Neural cell (in vitro differentiated cells): Measurements from ENCODE around the gene ZNF41. TPM values are rescaled to one million over a fixed set of nuclear protein-coding genes. Genes with fewer than 3 reads are reported as not detected.

Experiments
- H2AFZ ChIP-seq: fragments of 200-600, 300-800 bp; sonication (generic), shearing (Covaris generic); 2 replicates; pipeline ENCODE4 v1.6.0; 2014; ENCODE audit warnings: low read depth, mild to moderate bottlenecking, antibody characterized with exemption, low read length, moderate library complexity
- H3F3A ChIP-seq: fragments of 200-600 bp; shearing (Covaris generic); 2 replicates; pipeline ENCODE4 v1.6.1; 2016; ENCODE audit warnings: mild to moderate bottlenecking, moderate library complexity, mixed read lengths, antibody characterized with exemption, low read length; ENCODE audit not compliant: insufficient read depth, poor library complexity, severe bottlenecking
- H3K27ac ChIP-seq: fragments of 200-600, 300-800 bp; sonication (generic), shearing (Covaris generic); 2 replicates; pipeline ENCODE4 v1.5.1; 2014; ENCODE audit warnings: mild to moderate bottlenecking, low read length, moderate library complexity
- H3K27me3 ChIP-seq: fragments of 300-800, 200-600 bp; sonication (generic), shearing (Covaris generic); 2 replicates; pipeline ENCODE4 v1.6.0; 2014; ENCODE audit warnings: mild to moderate bottlenecking, low read depth, low read length, moderate library complexity; ENCODE audit not compliant: insufficient read depth
- H3K36me3 ChIP-seq: fragments of 300-800, 200-600 bp; sonication (generic), shearing (Covaris generic); 2 replicates; pipeline ENCODE4 v1.5.1; 2014; ENCODE audit warnings: mild to moderate bottlenecking, antibody characterized with exemption, low read length, moderate library complexity; ENCODE audit not compliant: insufficient read depth
- H3K4me2 ChIP-seq: fragments of 300-800, 200-600 bp; sonication (generic), shearing (Covaris generic); 2 replicates; pipeline ENCODE4 v1.6.0; 2014; ENCODE audit warnings: mild to moderate bottlenecking, low read length
- H3K4me3 ChIP-seq: fragments of 300-800, 200-600 bp; sonication (generic), shearing (Covaris generic); 2 replicates; pipeline ENCODE4 v1.5.1; 2014; ENCODE audit warnings: mild to moderate bottlenecking, low read length, moderate library complexity
- H3K79me2 ChIP-seq: fragments of 200-600 bp; shearing (Covaris generic); replicated peaks from 2 replicates; pipeline ENCODE4 v1.6.0; 2014; ENCODE audit warnings: mild to moderate bottlenecking, low read length, moderate library complexity; ENCODE audit not compliant: insufficient read depth
- H3K9ac ChIP-seq: fragments of 300-800, 200-600 bp; sonication (generic), shearing (Covaris generic); 2 replicates; pipeline ENCODE4 v1.6.1; 2016; ENCODE audit warnings: mild to moderate bottlenecking, low read length, mixed read lengths
- H3K9me2 ChIP-seq: fragments of 200-600 bp; shearing (Covaris generic); 2 replicates; pipeline ENCODE4 v1.6.1; 2016; ENCODE audit warnings: mild to moderate bottlenecking, low read length, mixed read lengths; ENCODE audit not compliant: insufficient read depth
- H3K9me3 ChIP-seq: fragments of 200-600, 300-800 bp; sonication (generic), shearing (Covaris generic); 2 replicates; pipeline ENCODE4 v1.6.1; 2016; ENCODE audit warnings: mild to moderate bottlenecking, mixed run types, low read length, moderate library complexity, mixed read lengths
- H4K20me1 ChIP-seq: fragments of 200-600 bp; shearing (Covaris generic); 2 replicates; pipeline ENCODE4 v1.6.1; 2016; ENCODE audit warnings: mild to moderate bottlenecking, mixed run types; ENCODE audit not compliant: insufficient read depth
- CTCF ChIP-seq: fragments of 450-650 bp; IDR thresholded peaks from 2 replicates; pipeline ENCODE4 v1.5.1; 2014; ENCODE audit warnings: antibody characterized with exemption, mild to moderate bottlenecking, moderate library complexity; ENCODE audit not compliant: poor library complexity, severe bottlenecking
- EP300 ChIP-seq: fragments of 450-650 bp; conservative IDR thresholded peaks from 2 replicates; pipeline ENCODE4 v1.6.1; 2014; ENCODE audit warnings: antibody characterized with exemption, mild to moderate bottlenecking, moderate library complexity; ENCODE audit not compliant: poor library complexity, severe bottlenecking
- EZH2 ChIP-seq: fragments of 200-600, 300-800 bp; shearing (Covaris generic), sonication (generic); IDR thresholded peaks from 2 replicates; pipeline ENCODE4 v1.6.1; 2014; ENCODE audit warnings: antibody characterized with exemption, low read length, borderline replicate concordance, mild to moderate bottlenecking; ENCODE audit not compliant: insufficient read depth, poor library complexity, severe bottlenecking
- MXI1 ChIP-seq: fragments of 450-650 bp; conservative IDR thresholded peaks from 2 replicates; pipeline ENCODE4 v1.6.1; 2014; ENCODE audit warnings: antibody characterized with exemption, mild to moderate bottlenecking; ENCODE audit not compliant: poor library complexity, severe bottlenecking
- POLR2AphosphoS5 ChIP-seq: IDR thresholded peaks from 2 replicates; pipeline ENCODE4 v1.6.1; 2012
- RAD21 ChIP-seq: fragments of 450-650 bp; conservative IDR thresholded peaks from 2 replicates; pipeline ENCODE4 v1.6.1; 2014; ENCODE audit warnings: antibody characterized with exemption, mild to moderate bottlenecking, moderate library complexity
- SMC3 ChIP-seq: fragments of 450-650 bp; conservative IDR thresholded peaks from 2 replicates; pipeline ENCODE4 v1.6.1; 2014; ENCODE audit warnings: antibody characterized with exemption, mild to moderate bottlenecking, moderate library complexity; ENCODE audit not compliant: poor library complexity
- TAF1 ChIP-seq: IDR thresholded peaks from 2 replicates; pipeline ENCODE4 v1.6.1; 2012; ENCODE audit warnings: low read depth
- polyA plus RNA-seq: library from polyadenylated mRNA; depleted of rRNA; stranded (reverse); fragments of >200 nt; gene quantifications from 2 replicates; pipeline ENCODE4 v1.2.3, GENCODE V29; 2014
- TF ChIP-seq, protein P1 (sequence below): IDR thresholded peaks from 2 replicates; pipeline ENCODE4 v1.6.1; 2012; ENCODE audit warnings: borderline replicate concordance

The ZNF41 gene
- polyA plus RNA-seq, 1 donor from 2014 or later, result 7.9 TPM

- Histone ChIP-seq H3K4me3 (no peak overlapping the region), H3F3A (no peaks in the 10 kb centered on the region), H3K9me2 (no peaks in the 10 kb centered on the region), H3K27me3 (no peaks in the 10 kb centered on the region), H3K79me2 (no peaks in the 10 kb centered on the region), H3K27ac (no peak overlapping the region), H3K4me2 (no peak overlapping the region), H4K20me1 (no peaks in the 10 kb centered on the region), H2AFZ (no peak overlapping the region), H3K36me3 (no peaks in the 10 kb centered on the region), H3K9ac (no peak overlapping the region), H3K9me3 (no peaks in the 10 kb centered on the region)
- TF ChIP-seq RAD21, result no peak
- no peak for TF ChIP-seq CTCF
- TF ChIP-seq, protein P1, sequence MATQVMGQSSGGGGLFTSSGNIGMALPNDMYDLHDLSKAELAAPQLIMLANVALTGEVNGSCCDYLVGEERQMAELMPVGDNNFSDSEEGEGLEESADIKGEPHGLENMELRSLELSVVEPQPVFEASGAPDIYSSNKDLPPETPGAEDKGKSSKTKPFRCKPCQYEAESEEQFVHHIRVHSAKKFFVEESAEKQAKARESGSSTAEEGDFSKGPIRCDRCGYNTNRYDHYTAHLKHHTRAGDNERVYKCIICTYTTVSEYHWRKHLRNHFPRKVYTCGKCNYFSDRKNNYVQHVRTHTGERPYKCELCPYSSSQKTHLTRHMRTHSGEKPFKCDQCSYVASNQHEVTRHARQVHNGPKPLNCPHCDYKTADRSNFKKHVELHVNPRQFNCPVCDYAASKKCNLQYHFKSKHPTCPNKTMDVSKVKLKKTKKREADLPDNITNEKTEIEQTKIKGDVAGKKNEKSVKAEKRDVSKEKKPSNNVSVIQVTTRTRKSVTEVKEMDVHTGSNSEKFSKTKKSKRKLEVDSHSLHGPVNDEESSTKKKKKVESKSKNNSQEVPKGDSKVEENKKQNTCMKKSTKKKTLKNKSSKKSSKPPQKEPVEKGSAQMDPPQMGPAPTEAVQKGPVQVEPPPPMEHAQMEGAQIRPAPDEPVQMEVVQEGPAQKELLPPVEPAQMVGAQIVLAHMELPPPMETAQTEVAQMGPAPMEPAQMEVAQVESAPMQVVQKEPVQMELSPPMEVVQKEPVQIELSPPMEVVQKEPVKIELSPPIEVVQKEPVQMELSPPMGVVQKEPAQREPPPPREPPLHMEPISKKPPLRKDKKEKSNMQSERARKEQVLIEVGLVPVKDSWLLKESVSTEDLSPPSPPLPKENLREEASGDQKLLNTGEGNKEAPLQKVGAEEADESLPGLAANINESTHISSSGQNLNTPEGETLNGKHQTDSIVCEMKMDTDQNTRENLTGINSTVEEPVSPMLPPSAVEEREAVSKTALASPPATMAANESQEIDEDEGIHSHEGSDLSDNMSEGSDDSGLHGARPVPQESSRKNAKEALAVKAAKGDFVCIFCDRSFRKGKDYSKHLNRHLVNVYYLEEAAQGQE, result no peak
- no peak for TF ChIP-seq SMC3
- TF ChIP-seq TAF1, result no peak
- no peak for TF ChIP-seq MXI1
- no peak for TF ChIP-seq EZH2
- no peak for TF ChIP-seq POLR2AphosphoS5
- no peak for TF ChIP-seq EP300
Measured at GRCh38 chrX:47500554-47500953, 17.5 kb upstream of the ZNF41 start.

GRCh38 chrX:47499293-47499692 lies 16.3 kb upstream of the ZNF41 start:
- no peaks in the 10 kb centered on the region for H3K9me2 ChIP-seq
- no peaks in the 10 kb centered on the region for H3K27me3 ChIP-seq
- no peaks in the 10 kb centered on the region for H3K36me3 ChIP-seq
- H3K9me3 ChIP-seq, result no peaks in the 10 kb centered on the region
- no peaks in the 10 kb centered on the region for H3K79me2 ChIP-seq
- H4K20me1 ChIP-seq, result no peaks in the 10 kb centered on the region
- H2AFZ ChIP-seq, result no peak overlapping the region
- H3K4me3 ChIP-seq, result no peak overlapping the region
- H3K9ac ChIP-seq, result no peak overlapping the region
- no peaks in the 10 kb centered on the region for H3F3A ChIP-seq
- TF ChIP-seq SMC3 (no peak), MXI1 (no peak), TAF1 (no peak), RAD21 (no peak), EP300 (no peak), CTCF (no peak), POLR2AphosphoS5 (no peak), EZH2 (no peak)
- TF ChIP-seq, protein P1, result no peak
- no peak overlapping the region for H3K4me2 ChIP-seq
- no peak overlapping the region for H3K27ac ChIP-seq
